Panc1 (cell line): ENCODE data around the gene COPZ2. TPM values are rescaled to one million over a fixed set of nuclear protein-coding genes. Genes with fewer than 3 reads are reported as not detected.
"Not testable (repeated sequence)": the region's sequence is repeated elsewhere in the genome, so short reads cannot be mapped to it uniquely, and the experiment has no call there.

Experiments
- ATAC-seq: fragments of 200-7000 bp; cut with Tn5 transposase; 2 replicates; pipeline ENCODE4 v1.9.1; 2020; ENCODE audit warnings: mild to moderate bottlenecking, moderate library complexity
- BruUV-seq: library from RNA; stranded (reverse); fragments of 400-500 nt; replicated peaks from 2 replicates; lab custom pipeline; 2021; lab: Mats Ljungman, UMichigan
- CTCF ChIA-PET: fragments of 300-600 bp; sonication (Branson Sonifier 250); formaldehyde crosslinking; loops from one replicate; lab custom pipeline; 2022; ENCODE audit warnings: antibody characterized with exemption; lab: Charles Lee
- POLR2A ChIA-PET: fragments of 300-600 bp; sonication (Branson Sonifier 250); formaldehyde crosslinking; loops from one replicate; lab custom pipeline; 2022; ENCODE audit warnings: antibody characterized with exemption; lab: Charles Lee
- DNase-seq: peaks from one replicate; pipeline ENCODE4 v3.0.0-alpha.2; 2010; ENCODE audit warnings: low read depth, low spot score
- H3K27ac ChIP-seq: 2 replicates; pipeline ENCODE4 v1.5.1; 2011; ENCODE audit warnings: mild to moderate bottlenecking, low read length, inconsistent platforms
- H3K27me3 ChIP-seq: fragments of 200-500 bp; sonication (Bioruptor generic); 2 replicates; pipeline ENCODE4 v1.6.0; 2014; ENCODE audit warnings: low read length, inconsistent platforms; ENCODE audit not compliant: control insufficient read depth, insufficient read depth
- H3K36me3 ChIP-seq: fragments of 200-500 bp; sonication (Bioruptor generic); 2 replicates; pipeline ENCODE4 v1.5.1; 2014; ENCODE audit warnings: inconsistent platforms, mild to moderate bottlenecking, low read length, moderate library complexity; ENCODE audit not compliant: control insufficient read depth, insufficient read depth
- H3K4me1 ChIP-seq: 2 replicates; pipeline ENCODE4 v1.5.1; 2011; ENCODE audit warnings: inconsistent platforms, mild to moderate bottlenecking, low read length, moderate library complexity; ENCODE audit not compliant: control insufficient read depth, insufficient read depth
- H3K4me3 ChIP-seq, 2 experiments: 2 replicates each; pipeline ENCODE4 v1.5.1; 2011 to 2012; ENCODE audit warnings: low read depth in 2 of 2, low read length in 2 of 2, mild to moderate bottlenecking in 2 of 2, inconsistent platforms in 1 of 2, moderate library complexity in 1 of 2
- H3K9me3 ChIP-seq: fragments of 200-500 bp; sonication (Bioruptor generic); 2 replicates; pipeline ENCODE4 v1.5.1; 2014; ENCODE audit warnings: low read depth, mild to moderate bottlenecking, inconsistent platforms, low read length, moderate library complexity; ENCODE audit not compliant: control insufficient read depth, insufficient read depth
- POLR2AphosphoS5 ChIP-seq: IDR thresholded peaks from 2 replicates; pipeline ENCODE4 v1.6.1; 2012; ENCODE audit warnings: mild to moderate bottlenecking, low read depth, low read length, moderate library complexity
- REST ChIP-seq, 2 experiments: IDR thresholded peaks; 2 replicates each; pipeline ENCODE4 v1.6.1; 2011 to 2012; ENCODE audit warnings: low read depth in 2 of 2, control low read depth in 1 of 2, low read length in 1 of 2, mild to moderate bottlenecking in 1 of 2, moderate library complexity in 1 of 2; ENCODE audit not compliant: insufficient read depth in 1 of 2
- SIN3A ChIP-seq: IDR thresholded peaks from 2 replicates; pipeline ENCODE4 v1.6.1; 2012; ENCODE audit warnings: low read depth, mild to moderate bottlenecking, low read length, moderate library complexity, borderline replicate concordance; ENCODE audit not compliant: insufficient read depth
- TCF7L2 ChIP-seq: IDR thresholded peaks from 2 replicates; pipeline ENCODE4 v1.6.1; 2011; ENCODE audit warnings: mild to moderate bottlenecking, low read depth, low read length, inconsistent platforms
- in situ Hi-C: cut with HindIII; loops from 2 replicates; pipeline ENCODE4 v1.10.0; 2016; ENCODE audit warnings: low sequenced_read_pairs, low pct_unique_long_range_greater_than_20kb
- intact Hi-C: fragments of 100-400 bp; cut with micrococcal nuclease; formaldehyde crosslinking; loops from one replicate; pipeline ENCODE4 v1.10.0; 2022; ENCODE audit not compliant: unreplicated experiment
- total RNA-seq: library from RNA; stranded (reverse); gene quantifications from one replicate; pipeline ENCODE4 v1.2.1, GENCODE V29; 2021; ENCODE audit not compliant: unreplicated experiment
- TF ChIP-seq, protein P1 (sequence below): fragments of 450-650 bp; IDR thresholded peaks from 2 replicates; pipeline ENCODE4 v1.5.1; 2017; ENCODE audit warnings: mild to moderate bottlenecking

The COPZ2 gene
- total RNA-seq, 1 experiment from 2014 or later, result 5.4 TPM

- peak; percentile 84 for ATAC-seq
- no peak overlapping the region for H3K4me3 ChIP-seq
- no peak for DNase-seq
- no peak overlapping the region for H3K27ac ChIP-seq
- no peaks in the 10 kb centered on the region for H3K27me3 ChIP-seq
- H3K4me1 ChIP-seq, result no peaks in the 10 kb centered on the region
- in situ Hi-C loops (no loop called here), intact Hi-C loops (no loop called here)
- ChIA-PET POLR2A (no interaction called here), CTCF (interaction anchor here (0.7 to 1.0 kb wide), 3 partner anchors 11 to 40 kb away, joined by 3 read pairs; no protein-coding TSS in a partner anchor)
- no peaks in the 10 kb centered on the region for H3K9me3 ChIP-seq
- BruUV-seq, result no TSS peak
- no peaks in the 10 kb centered on the region for H3K36me3 ChIP-seq
- no peak for TF ChIP-seq REST (IDR thresholded peaks at IDR 0.05; ENCODE audit: insufficient read depth in 1 of 2, low read depth in 2 of 2, low read length in 1 of 2)
- TF ChIP-seq, protein P1, sequence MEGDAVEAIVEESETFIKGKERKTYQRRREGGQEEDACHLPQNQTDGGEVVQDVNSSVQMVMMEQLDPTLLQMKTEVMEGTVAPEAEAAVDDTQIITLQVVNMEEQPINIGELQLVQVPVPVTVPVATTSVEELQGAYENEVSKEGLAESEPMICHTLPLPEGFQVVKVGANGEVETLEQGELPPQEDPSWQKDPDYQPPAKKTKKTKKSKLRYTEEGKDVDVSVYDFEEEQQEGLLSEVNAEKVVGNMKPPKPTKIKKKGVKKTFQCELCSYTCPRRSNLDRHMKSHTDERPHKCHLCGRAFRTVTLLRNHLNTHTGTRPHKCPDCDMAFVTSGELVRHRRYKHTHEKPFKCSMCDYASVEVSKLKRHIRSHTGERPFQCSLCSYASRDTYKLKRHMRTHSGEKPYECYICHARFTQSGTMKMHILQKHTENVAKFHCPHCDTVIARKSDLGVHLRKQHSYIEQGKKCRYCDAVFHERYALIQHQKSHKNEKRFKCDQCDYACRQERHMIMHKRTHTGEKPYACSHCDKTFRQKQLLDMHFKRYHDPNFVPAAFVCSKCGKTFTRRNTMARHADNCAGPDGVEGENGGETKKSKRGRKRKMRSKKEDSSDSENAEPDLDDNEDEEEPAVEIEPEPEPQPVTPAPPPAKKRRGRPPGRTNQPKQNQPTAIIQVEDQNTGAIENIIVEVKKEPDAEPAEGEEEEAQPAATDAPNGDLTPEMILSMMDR, result peak; percentile 60
These were observed 30.9 kb upstream of the COPZ2 start for GRCh38 chr17:48068491-48068961.

- CTCF ChIA-PET, H3K27ac ChIP-seq, intact Hi-C loops, in situ Hi-C loops, BruUV-seq, H3K4me3 ChIP-seq, DNase-seq, H3K36me3 ChIP-seq, H3K27me3 ChIP-seq, ATAC-seq, H3K4me1 ChIP-seq, H3K9me3 ChIP-seq: not testable (repeated sequence)
- POLR2A ChIA-PET, result interaction anchor here (0.6 kb wide), 1 partner anchor 10 kb away, joined by 5 read pairs; no protein-coding TSS in a partner anchor
These were observed 30.2 kb upstream of the COPZ2 start for GRCh38 chr17:48067808-48068207.

- H3K9me3 ChIP-seq, result no peaks in the 10 kb centered on the region
- TF ChIP-seq REST (IDR thresholded peaks at IDR 0.05; ENCODE audit: insufficient read depth in 1 of 2, low read depth in 2 of 2, low read length in 1 of 2) (no peak), POLR2AphosphoS5 (no peak; the same call in 1 of the 2 replicates), TCF7L2 (no peak), SIN3A (no peak)
- TF ChIP-seq, protein P1, result no peak
- BruUV-seq, result no TSS peak
- in situ Hi-C loops (no loop called here), intact Hi-C loops (no loop called here)
- H3K36me3 ChIP-seq, result no peaks in the 10 kb centered on the region
- H3K27me3 ChIP-seq, result no peaks in the 10 kb centered on the region
- ChIA-PET CTCF (interaction anchor here (0.5 kb wide), 1 partner anchor 30 kb away, joined by 6 read pairs; no protein-coding TSS in a partner anchor), POLR2A (interaction anchor here (0.6 kb wide), 1 partner anchor 9 kb away, joined by 5 read pairs; no protein-coding TSS in a partner anchor)
- no peak for DNase-seq
- H3K4me1 ChIP-seq, result no peaks in the 10 kb centered on the region
- no peak overlapping the region for H3K27ac ChIP-seq
- no peak overlapping the region for H3K4me3 ChIP-seq
- no peak for ATAC-seq
These were observed 29.6 kb upstream of the COPZ2 start for GRCh38 chr17:48067245-48067644.
